Stimulated activated CD8-positive, alpha-beta memory T cell treated with anti-CD3 and anti-CD28 coated beads, Interleukin-7, amount 100 ng/mL, for 24 hours (primary cell): ENCODE results near the gene ARID1B.

Experiments
- DNase-seq: peaks from one replicate; pipeline ENCODE4 v3.0.0-alpha.2; 2020; ENCODE audit warnings: low read depth

ARID1B gene

DNA sequence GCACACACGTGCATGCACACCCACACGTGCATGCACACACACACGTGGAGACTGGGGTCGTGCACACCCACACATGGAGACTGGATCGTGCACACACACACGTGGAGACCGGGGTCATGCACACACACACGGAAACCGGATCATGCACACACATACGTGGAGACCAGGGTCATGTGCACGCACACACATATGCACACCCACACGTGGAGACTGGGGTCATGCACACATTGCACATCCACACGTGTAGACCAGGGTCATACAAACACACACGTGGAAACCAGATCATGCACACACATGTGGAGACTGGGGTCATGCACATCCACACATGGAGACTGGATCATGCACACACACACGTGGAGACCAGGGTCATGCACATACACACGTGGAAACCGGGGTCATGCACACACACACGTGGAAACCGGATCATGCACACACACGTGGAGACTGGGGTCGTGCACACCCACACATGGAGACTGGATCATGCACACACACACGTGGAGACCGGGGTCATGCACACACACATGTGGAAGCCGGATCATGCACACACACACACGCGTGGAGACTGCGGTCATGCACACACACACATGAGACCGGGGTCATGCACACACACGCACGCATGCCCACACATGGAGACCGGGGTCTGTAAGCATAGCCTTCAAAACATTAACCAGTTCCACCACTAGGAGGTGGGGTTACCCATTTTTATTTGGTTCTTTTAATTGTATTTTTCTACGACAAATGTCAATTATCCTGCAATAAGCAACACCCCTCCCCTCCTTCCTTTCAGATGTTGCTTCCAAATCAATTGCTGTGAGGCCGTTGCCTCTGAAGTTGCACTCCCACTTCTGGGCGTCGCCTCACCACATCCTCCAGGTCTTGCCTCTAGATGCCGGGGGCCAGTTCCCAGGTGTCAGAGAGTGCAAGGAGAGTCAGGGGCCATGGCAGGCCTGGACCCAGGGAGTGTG, 450.3 kb downstream of the ARID1B start:
- no peak for DNase-seq

DNA sequence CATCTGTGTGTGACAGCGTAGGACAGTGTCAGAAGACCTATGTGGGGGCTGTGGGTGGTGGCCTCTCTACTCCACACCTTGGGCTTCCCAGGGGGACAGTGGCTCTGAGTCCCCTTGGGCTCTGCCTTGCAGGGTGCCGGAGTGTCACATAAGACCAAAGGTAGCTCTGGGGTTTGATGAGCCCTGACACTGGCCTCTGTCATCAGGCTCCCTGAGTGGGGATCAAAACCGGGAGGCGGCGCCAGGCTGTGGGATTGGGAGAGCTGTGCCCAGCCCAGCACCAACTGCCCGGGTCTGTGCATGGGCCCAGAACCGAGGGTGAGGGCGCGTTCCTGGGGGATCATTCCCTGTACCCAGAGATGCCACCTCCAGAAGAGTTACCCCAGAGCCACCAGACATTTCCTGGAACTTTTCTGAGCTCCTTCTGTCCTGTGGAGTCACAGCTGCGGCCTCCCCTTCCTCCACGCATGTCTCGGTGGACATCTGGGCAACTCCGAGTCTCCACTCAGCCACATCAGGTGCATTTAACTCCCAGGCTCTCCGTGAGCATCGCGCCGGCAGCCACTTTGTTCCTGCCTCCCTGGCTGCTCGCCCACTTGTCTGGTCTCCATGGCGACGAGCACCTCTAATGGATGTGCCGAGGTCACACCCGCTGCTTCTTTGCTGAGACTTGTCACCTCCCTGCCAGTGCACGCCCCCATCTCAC, 451.4 kb downstream of the ARID1B start:
- DNase-seq: no peak

DNA sequence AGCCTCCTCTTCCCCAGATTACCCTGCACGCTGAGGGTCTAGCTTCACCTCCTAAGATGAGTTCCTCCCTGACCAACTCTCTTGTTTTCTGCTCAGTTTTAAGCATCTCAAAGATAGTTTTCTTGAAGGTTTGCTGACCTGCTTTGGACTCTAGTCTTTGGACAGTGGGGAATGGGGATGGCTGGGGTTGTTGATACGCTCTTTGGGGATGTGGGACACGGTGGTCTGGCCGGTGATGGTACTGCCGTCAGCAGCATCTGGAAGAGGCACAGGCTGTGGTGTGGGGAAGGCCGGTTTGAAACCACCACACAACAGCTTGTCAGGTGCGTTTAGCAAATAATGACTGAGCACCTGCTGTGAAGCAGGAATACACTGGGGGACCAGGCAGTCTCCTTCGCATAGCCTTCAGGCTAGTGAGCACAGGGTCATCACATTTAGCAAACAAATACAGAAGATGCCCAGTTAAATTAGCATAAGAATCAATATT, 452.0 kb downstream of the ARID1B start:
- no peak for DNase-seq

DNA sequence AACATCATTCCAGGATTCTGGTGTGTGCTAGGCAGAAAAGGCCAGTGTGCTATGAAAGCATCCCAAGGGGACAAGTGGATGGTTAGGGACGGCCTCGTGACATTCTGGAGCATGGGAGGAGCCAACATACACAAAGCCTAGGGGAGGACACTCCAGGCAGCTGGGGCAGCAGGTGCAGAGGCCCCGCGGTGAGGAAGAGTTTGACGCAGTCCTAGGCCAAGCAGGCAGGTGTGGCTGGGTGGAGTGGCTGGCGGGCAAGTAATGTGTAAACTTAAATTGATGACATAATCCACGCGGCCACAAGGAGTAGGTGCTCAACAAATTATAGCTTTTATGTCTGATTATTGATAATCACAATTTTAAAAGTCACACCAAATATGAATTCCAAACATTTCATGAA, 452.5 kb downstream of the ARID1B start:
- no peak for DNase-seq

DNA sequence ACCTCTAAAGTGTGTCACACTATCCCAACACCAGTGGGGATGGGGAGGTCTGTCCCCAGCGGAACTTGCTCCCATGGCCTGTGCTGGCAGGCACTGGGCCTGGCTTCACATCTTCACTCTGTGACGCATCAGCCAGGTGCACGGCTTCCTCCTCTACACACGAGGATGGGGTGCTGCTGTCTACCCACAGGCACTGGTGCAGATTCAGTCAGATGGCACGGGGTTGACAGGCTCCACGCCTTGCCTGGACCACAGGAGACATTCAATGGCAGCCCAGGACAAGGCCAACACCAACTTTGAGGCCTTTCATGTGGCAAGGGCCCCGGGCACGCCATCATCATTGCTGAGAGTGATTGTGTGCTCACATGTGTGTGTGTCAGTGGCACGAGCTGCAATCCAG, 453.7 kb downstream of the ARID1B start:
- DNase-seq: no peak

DNA sequence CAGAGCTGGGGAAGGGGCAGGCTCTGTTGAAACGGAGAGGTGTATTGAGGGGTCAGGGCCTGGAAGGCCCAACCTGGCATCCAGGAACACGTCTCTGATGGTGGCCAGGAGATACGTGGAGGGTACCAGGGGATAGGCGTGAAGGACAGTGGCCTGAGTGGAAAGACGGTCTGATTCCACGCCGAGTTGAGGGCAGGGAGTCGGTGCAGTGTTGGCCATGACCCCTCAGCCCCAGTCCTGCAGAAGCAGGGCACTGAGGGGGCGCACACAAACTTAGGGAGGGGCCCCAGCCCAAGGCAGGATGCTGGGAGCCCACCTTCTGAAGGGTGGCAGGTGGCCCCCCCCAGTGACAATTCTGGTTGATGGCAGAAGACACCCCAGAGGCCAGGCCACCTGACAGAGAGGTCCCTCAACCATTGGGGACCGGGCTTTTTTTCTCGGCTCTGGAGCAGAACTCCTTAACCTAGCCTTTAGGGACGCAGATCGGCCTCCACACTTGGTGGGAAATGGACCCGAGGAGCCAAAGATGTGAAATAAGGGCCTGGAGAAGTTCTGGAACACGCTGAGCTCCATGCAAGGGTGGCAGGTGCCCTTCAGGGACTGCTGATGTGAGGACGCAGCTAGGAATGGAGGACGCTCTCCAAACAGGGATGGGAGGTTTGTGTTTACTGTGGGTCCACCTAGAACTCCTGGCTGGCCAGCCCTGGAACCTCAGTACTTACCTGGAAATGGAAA, 455.1 kb downstream of the ARID1B start:
- no peak for DNase-seq

DNA sequence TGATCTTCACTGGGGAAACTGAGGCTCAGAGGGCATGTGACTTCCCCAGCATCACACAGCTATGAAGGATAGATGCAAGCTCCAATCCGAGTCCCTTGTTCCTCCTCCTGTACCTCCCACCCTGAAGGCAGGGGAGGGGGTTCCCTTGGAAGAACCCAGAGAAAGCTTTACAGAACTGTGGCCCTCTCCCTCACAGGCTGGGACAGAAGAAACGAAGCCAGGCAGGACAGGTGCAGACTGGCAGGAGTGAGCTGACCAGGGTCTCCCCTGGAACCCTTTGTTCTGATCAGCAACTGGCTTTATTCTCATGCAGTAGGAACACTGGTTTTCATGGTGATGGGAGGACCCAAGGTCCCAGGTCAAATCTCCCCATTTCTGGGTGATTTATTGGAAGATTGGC, 456.0 kb downstream of the ARID1B start:
- DNase-seq: no peak

DNA sequence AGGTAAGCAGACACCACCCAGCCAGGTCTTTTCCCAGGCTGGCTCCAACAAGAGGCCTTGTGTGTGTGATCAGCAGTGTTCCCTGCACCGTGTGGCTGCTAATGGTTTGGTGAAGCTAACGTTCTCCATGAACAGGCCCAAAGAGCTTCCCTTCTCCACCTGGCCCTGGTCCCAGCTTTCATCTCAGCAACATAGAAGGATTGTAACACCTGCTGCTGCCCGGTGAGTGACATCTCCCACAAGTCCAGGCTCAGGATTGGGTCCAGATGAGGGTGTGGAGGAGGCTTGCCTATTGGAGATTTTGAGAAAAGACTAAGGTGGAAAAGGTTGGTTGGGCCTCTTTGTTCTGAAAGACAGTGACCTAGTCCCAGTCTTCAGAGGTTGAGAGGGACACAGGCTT, 456.5 kb downstream of the ARID1B start:
- no peak for DNase-seq

DNA sequence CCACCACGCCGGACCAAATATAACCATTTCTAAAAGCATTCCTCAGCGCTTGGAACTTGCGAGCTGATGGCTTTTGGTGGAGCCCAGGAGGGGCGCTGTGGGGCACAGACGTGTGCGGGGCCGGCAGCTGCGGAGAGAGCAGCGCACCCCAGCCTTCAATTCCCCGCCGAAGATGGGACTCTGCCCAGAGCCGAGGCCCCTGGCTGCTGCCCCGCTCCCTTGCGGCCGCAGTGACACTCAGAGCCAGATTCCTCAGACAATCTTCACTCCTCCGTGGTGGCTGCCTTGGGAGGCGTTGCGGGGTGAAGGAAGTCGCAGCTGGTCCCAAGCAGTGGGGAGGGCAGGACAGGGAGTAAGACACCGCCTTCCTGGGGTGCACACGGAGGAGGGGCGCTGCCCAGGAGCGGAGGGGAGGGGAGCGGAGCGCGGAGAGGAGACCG, 458.4 kb downstream of the ARID1B start:
- no peak for DNase-seq

DNA sequence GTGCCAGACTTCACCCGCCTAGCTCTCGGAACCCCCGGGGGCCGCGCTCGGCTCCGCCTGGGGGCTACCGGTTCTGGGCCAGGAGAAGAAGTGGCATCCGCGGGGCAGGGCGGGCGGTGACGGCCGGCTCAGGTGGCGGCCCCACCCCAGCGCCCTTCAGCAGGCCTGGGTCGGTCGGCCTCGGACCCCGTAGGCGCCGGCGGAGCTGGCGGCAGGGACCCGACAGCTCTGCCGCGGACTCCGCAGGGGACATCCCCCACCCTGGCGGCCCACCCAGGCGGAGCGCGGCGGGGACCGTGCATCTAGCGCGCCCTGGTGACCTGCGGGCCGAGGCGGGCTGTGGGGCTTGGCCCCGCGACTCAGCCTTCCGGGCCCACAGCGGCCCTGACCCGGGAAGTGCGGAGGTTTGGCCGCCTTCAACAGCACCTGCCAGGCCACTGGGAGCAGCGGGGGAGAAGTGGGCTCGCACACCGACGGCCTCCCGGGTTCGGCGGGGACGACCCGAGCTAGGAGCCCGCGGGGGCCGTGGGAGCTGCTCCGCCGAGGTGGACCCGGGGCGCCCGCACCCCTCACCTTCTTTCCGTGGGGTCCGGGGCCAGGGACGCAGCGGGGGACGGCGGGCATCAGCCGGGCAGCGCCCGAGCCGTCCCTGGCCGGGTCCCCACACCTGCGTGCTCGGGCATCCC, 459.0 kb downstream of the ARID1B start:
- DNase-seq: no peak

DNA sequence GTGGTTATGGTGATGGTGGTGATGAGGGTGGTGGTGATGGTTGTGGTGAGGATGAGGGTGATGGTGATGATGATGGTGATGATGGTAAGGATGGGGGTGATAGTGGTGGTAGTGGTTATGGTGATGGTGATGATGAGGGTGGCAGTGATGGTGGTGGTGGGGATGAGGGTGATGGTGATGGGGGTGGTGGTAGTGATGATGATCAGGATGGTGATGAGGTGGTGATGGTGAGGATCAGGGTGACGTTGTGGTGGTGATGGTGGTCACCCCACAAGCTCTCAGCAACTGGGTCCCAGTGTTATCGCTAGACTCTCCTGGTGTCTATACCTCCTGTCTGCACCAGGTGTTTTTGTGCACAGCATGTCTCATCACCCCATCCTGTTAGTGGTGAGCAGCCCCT, 461.2 kb downstream of the ARID1B start:
- no peak for DNase-seq

DNA sequence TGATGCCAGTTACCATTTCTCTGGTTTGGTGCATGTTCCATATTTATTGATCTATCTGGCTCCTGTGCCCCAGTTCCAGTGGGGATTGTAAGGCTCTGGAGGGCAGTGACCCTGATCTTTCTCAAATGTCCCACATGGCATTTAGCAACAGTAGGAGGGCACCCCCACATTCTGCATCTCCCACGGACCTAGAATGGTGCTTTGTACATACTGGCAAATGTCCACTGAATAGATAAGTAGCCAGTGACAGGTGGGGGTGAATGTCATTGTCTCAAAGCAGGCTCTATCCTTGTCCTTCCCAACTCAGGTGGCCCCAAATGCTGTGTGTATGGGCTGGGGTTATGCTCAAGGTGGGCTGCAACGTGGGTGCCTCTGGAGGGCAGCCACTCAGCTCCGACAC, 462.0 kb downstream of the ARID1B start:
- DNase-seq: no peak

DNA sequence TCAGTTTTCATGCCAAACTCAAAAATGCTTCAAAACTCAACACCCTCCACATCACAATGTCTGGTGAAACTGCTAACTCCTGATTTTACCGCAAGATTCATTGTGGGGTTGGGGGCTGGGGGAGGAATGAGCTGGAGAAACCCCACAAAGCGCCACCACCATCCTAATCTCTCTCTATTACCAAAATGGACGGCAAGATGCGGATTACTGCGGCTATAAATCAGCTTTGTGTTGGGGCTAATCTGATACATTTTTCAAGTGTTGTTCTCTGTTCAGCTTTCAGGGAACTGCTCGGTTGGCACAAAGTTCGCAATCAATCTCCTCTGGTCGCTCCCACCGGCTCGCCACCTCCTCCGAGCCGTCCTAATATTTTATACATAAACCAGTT, 462.5 kb downstream of the ARID1B start:
- no peak for DNase-seq

DNA sequence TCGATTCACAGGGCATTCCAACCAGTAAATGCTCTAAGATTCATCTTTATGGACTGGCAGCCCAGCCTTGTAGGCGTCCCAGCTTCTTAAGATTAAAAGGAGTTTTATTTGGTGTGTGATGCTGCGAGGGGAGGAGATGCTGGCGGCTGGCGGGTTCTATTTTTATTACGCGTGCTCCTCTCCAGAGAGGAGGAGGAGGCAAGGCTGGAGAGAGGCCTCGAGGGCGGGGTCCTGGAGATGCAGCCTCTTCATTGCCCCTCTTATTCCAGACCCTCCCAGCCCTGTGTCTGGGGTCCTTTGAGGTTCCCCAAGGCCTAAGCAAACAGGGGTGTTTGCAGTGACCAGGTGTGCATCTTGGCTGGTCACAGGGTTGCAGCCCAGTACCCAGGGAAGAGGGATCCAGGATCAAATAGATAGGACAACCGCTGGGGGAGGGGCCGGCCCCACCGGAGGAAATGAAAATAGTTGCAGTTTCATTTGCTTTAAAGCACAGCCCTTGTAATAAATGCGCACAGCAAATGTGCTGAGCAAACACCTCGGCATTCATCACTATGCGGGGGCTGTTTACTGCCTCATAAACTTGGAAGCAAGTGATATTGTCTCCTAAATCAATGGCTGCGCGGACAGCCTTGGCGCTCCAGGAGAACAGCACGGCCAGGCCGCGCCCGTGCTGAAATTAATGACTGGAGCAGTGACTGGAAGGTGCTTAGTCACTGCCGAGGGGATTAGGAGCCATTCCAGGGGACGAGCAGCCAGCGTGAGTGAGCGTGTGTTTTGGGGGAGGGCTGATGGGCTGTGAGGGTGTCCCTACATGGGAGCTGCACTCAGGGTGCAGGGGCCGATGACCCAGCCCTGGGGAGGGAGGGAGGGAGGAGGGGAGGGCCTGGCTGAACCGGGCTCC, 463.1 kb downstream of the ARID1B start:
- DNase-seq: no peak

DNA sequence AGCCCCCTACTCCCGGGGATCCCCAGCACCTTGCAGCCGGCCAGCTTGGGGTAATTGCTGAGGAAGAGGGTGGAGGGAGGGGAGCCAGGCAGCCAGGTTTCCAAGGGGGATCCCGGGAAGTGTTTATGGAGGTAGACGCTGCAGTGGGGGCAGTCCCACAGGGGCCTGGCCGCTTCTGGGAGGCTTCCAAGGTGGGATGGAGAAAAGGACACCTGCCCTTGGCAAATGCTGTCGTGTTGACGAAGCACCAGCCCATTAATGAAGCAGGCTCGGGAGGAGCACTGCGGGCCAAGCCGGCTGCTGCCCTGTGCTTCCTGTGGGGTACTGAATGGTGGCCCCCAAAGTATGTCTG, 463.8 kb downstream of the ARID1B start:
- no peak for DNase-seq

DNA sequence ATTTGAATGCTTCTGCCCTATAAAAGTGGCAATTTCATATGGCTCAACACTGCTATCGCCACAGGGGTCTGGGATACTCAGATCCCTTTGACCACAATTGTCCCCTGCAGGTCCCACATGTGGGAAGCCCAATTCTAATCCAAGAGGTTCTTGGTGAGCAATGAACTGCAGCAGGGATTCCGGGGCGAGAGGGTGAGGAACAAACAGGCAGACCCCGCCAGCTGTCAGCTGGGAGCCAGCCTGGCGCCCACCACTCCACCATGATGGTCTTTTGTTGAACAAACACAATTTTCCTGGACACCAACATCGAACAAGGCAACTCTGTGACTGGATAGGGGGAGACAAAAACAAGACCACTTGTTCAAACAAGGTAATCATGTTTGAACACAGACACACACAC, 465.6 kb downstream of the ARID1B start:
- no peak for DNase-seq

DNA sequence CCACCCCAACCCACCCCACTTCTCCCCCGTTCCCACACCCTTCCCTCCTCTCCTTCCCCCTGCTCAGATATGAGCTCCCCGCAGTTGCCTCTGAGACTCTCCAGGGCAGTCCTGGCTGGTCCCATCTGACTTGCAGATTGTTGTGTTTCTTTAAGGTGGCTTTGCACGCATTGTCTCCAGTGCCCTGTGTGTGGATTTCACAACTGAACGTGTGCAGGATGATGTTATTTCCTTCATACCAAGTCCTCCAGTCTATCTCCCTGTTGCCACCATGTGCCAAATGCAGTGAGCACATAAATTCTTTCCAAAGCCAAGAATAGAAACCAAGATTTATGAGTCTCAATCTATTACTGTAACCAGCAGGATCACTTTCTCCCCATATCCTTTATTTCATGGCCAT, 467.0 kb downstream of the ARID1B start:
- DNase-seq: no peak

DNA sequence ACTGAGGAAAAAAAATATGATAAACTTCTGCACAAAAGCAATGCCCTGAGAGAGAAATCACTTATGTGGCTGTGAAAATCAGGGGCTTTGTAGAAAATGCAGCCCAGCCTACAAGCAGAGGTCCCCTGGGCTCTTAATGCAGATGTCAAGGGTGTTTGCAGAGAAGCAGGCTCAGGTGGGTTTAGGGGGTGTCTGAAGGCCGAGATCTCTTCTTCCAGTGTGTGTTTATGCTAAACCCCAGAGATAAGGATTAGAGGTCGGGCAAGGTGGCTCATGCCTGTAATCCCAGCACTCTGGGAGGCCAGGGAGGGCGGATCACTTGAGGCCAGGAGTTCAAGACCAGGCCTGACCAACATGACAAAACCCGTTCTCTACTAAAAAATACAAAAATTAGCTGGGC, 467.6 kb downstream of the ARID1B start:
- DNase-seq: no peak

DNA sequence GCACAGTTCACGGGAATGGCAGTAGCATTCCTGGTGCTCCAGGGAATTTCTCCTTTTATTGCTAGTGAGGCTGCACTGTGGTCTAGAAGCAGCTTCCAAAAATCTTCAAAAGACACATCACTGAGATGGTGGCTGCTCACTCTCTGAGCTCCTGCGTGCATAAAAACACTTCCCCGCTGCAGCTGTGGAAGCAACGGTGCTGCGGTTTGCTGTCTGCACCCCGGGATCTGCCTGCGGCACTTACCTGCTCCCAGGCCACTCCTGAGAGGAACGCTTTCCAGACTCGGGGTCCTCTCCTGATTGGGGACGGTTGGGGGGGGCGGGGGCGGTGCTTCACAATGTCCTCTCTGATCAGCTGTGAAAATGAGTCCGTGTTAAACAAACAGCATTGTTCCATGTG, 468.3 kb downstream of the ARID1B start:
- DNase-seq: no peak

DNA sequence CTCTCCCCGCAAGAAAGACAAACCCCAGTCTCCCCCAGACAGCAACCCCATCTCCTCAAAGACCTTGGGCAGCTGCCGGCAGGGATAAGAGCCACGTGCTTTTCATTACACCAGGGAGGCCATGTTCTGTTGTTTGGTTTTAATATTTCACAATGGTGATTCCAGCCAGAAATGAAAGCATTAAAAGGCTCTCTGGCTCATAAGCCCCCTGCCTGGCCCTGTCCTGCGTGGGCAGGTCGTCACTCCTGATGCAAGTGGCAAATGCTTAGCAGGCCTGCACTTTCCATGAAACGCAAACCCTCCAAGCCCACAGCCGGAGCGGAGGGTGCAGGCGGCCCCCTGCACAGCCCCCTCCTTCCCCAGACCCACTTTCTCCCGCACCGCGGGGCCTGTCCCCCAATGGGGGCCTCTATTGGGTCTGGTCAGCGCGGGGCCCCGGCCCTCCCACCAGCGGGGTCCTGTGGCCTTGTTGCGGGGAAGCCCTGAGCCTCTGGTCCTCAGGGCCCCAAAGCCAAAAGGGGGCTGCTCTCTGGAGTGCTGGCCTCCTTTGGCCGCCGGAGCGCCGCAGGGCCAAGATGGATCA, 469.0 kb downstream of the ARID1B start:
- no peak for DNase-seq
